AG08395 (cell line): ENCODE measurements around the gene CLCNKA.
"Not testable (repeated sequence)": the region's sequence is repeated elsewhere in the genome, so short reads cannot be mapped to it uniquely, and the experiment has no call there.

Experiments used
- DNase-seq: peaks from one replicate; pipeline ENCODE4 v3.0.0; 2012; ENCODE audit warnings: mixed read lengths, low spot score

CLCNKA gene

GRCh38 chr1:15997637-15998280, 24.1 kb upstream of the CLCNKA start:
- no peak for DNase-seq

GRCh38 chr1:15998929-15999328, 22.9 kb upstream of the CLCNKA start:
- no peak for DNase-seq

- DNase-seq = not testable (repeated sequence)
Observed at GRCh38 chr1:16001274-16001673, 20.6 kb upstream of the CLCNKA start.

- no peak for DNase-seq
Observed at GRCh38 chr1:16005597-16005996, 16.2 kb upstream of the CLCNKA start.

GRCh38 chr1:16006010-16006409, 15.8 kb upstream of the CLCNKA start:
- DNase-seq = no peak

GRCh38 chr1:16006552-16007485, 15.0 kb upstream of the CLCNKA start:
- no peak for DNase-seq

GRCh38 chr1:16007671-16008341, 14.0 kb upstream of the CLCNKA start:
- no peak for DNase-seq

GRCh38 chr1:16009030-16009460, 12.8 kb upstream of the CLCNKA start:
- DNase-seq = peak; percentile 81

- DNase-seq = no peak
Observed at GRCh38 chr1:16009678-16010077, 12.2 kb upstream of the CLCNKA start.

GRCh38 chr1:16010837-16011236, 11.0 kb upstream of the CLCNKA start:
- DNase-seq = no peak

- DNase-seq = no peak
Observed at GRCh38 chr1:16011936-16012589, 9.8 kb upstream of the CLCNKA start.

GRCh38 chr1:16012590-16013219, 9.1 kb upstream of the CLCNKA start:
- peak; percentile 61 for DNase-seq

GRCh38 chr1:16013220-16013907, 8.5 kb upstream of the CLCNKA start:
- peak; percentile 73 for DNase-seq

- DNase-seq = no peak
Observed at GRCh38 chr1:16013908-16014258, 8.0 kb upstream of the CLCNKA start.

- DNase-seq = no peak
Observed at GRCh38 chr1:16014509-16015482, 7.0 kb upstream of the CLCNKA start.

- DNase-seq = no peak
Observed at GRCh38 chr1:16015491-16015890, 6.3 kb upstream of the CLCNKA start.

- DNase-seq = peak; percentile 43
Observed at GRCh38 chr1:16015960-16016901, 5.6 kb upstream of the CLCNKA start.

- no peak for DNase-seq
Observed at GRCh38 chr1:16017076-16017460, 4.8 kb upstream of the CLCNKA start.
